Stimulated activated naive CD8-positive, alpha-beta T cell treated with anti-CD3 and anti-CD28 coated beads, Interleukin-15, Interleukin-2, amounts not matched to agents 100 U/mL and 50 U/mL, for 24 hours (primary cell): Measurements from ENCODE around the gene BICD1.
"Not testable (repeated sequence)": the region's sequence is repeated elsewhere in the genome, so short reads cannot be mapped to it uniquely, and the experiment has no call there.

Experiments
- ATAC-seq: fragments of 150-1000 bp; cut with Tn5 transposase; one replicate; pipeline ENCODE4 v1.10.0; 2021
- DNase-seq: peaks from one replicate; pipeline ENCODE4 v3.0.0; 2021

Gene BICD1

GRCh38 chr12:32146074-32146873 lies 39.6 kb downstream of the BICD1 start:
- ATAC-seq: no peak

GRCh38 chr12:32148372-32148771 lies 41.7 kb downstream of the BICD1 start:
- no peak for DNase-seq
- no peak for ATAC-seq

More at GRCh38 chr12:32146074-32146873, 39.6 kb downstream of the BICD1 start:
- no peak for DNase-seq

- DNase-seq (no peak), ATAC-seq (no peak)
These were observed 42.8 kb downstream of the BICD1 start for GRCh38 chr12:32149489-32149888.

- ATAC-seq: no peak
- no peak for DNase-seq
These were observed 44.4 kb downstream of the BICD1 start for GRCh38 chr12:32151086-32151485.

- DNase-seq: no peak
- no peak for ATAC-seq
These were observed 44.9 kb downstream of the BICD1 start for GRCh38 chr12:32151552-32151951.

- no peak for DNase-seq
- no peak for ATAC-seq
These were observed 48.4 kb downstream of the BICD1 start for GRCh38 chr12:32155041-32155440.

- DNase-seq: no peak
- no peak for ATAC-seq
These were observed 49.4 kb downstream of the BICD1 start for GRCh38 chr12:32155961-32156529.

GRCh38 chr12:32158525-32158924 lies 51.9 kb downstream of the BICD1 start:
- no peak for DNase-seq
- no peak for ATAC-seq

GRCh38 chr12:32159381-32159780 lies 52.7 kb downstream of the BICD1 start:
- DNase-seq (no peak), ATAC-seq (no peak)

GRCh38 chr12:32159925-32160324 lies 53.3 kb downstream of the BICD1 start:
- DNase-seq: no peak

GRCh38 chr12:32161058-32161457 lies 54.4 kb downstream of the BICD1 start:
- DNase-seq (no peak), ATAC-seq (no peak)

More at GRCh38 chr12:32159925-32160324, 53.3 kb downstream of the BICD1 start:
- no peak for ATAC-seq

GRCh38 chr12:32163596-32163995 lies 56.9 kb downstream of the BICD1 start:
- no peak for DNase-seq
- ATAC-seq: no peak

GRCh38 chr12:32166510-32166909 lies 59.9 kb downstream of the BICD1 start:
- ATAC-seq: no peak
- no peak for DNase-seq

GRCh38 chr12:32170437-32170998 lies 63.9 kb downstream of the BICD1 start:
- DNase-seq (no peak), ATAC-seq (no peak)

GRCh38 chr12:32171211-32171610 lies 64.6 kb downstream of the BICD1 start:
- DNase-seq (no peak), ATAC-seq (no peak)

- DNase-seq (no peak), ATAC-seq (no peak)
These were observed 70.0 kb downstream of the BICD1 start for GRCh38 chr12:32176606-32177005.

- DNase-seq (no peak), ATAC-seq (no peak)
These were observed 71.8 kb downstream of the BICD1 start for GRCh38 chr12:32178341-32179010.

- ATAC-seq: no peak
- no peak for DNase-seq
These were observed 72.4 kb downstream of the BICD1 start for GRCh38 chr12:32179011-32179395.

- DNase-seq: no peak
- no peak for ATAC-seq
These were observed 75.0 kb downstream of the BICD1 start for GRCh38 chr12:32181498-32182175.

- DNase-seq (no peak), ATAC-seq (no peak)
These were observed 77.0 kb downstream of the BICD1 start for GRCh38 chr12:32183650-32184049.

GRCh38 chr12:32187127-32187526 lies 80.5 kb downstream of the BICD1 start:
- not testable (repeated sequence) for ATAC-seq, DNase-seq

GRCh38 chr12:32191445-32191844 lies 84.8 kb downstream of the BICD1 start:
- ATAC-seq (no peak), DNase-seq (no peak)
